Parathyroid adenoma (tissue), 2 donors: Measurements from ENCODE around the gene MUL1.

Experiments used
- H2AFZ ChIP-seq: fragments of 300-600 bp; sonication (generic); one replicate; pipeline ENCODE4 v1.7.0; 2017; ENCODE audit warnings: antibody characterized with exemption, mild to moderate bottlenecking
- H3K27ac ChIP-seq: fragments of 300-600 bp; sonication (generic); one replicate; pipeline ENCODE4 v1.7.0; 2017
- H3K27me3 ChIP-seq: fragments of 300-600 bp; sonication (generic); one replicate; pipeline ENCODE4 v1.7.0; 2017; ENCODE audit warnings: low read length; ENCODE audit not compliant: control insufficient read depth, insufficient read depth
- H3K36me3 ChIP-seq: fragments of 300-600 bp; sonication (generic); one replicate; pipeline ENCODE4 v1.7.0; 2017; ENCODE audit warnings: low read length; ENCODE audit not compliant: control insufficient read depth, insufficient read depth
- H3K4me1 ChIP-seq: fragments of 300-600 bp; sonication (generic); one replicate; pipeline ENCODE4 v1.7.0; 2017; ENCODE audit warnings: control low read depth
- H3K4me2 ChIP-seq: fragments of 300-600 bp; sonication (generic); one replicate; pipeline ENCODE4 v1.7.0; 2017; ENCODE audit warnings: low read length
- H3K4me3 ChIP-seq: fragments of 300-600 bp; sonication (generic); one replicate; pipeline ENCODE4 v1.7.0; 2017; ENCODE audit warnings: low read depth, low read length
- H3K79me2 ChIP-seq: fragments of 300-600 bp; sonication (generic); one replicate; pipeline ENCODE4 v1.7.0; 2017; ENCODE audit warnings: control low read depth
- H3K9ac ChIP-seq: fragments of 300-600 bp; sonication (generic); one replicate; pipeline ENCODE4 v1.7.0; 2017; ENCODE audit warnings: mild to moderate bottlenecking
- H3K9me3 ChIP-seq: fragments of 300-600 bp; sonication (generic); one replicate; pipeline ENCODE4 v1.7.0; 2017; ENCODE audit warnings: low read length; ENCODE audit not compliant: control insufficient read depth
- TF ChIP-seq, protein P1 (sequence below): fragments of 300-600 bp; sonication (generic); IDR thresholded peaks from one replicate; pipeline ENCODE4 v1.7.0; 2017; ENCODE audit warnings: antibody characterized with exemption, mild to moderate bottlenecking
- donor health status: primary hyperparathyroidism.

The MUL1 gene, protein sequence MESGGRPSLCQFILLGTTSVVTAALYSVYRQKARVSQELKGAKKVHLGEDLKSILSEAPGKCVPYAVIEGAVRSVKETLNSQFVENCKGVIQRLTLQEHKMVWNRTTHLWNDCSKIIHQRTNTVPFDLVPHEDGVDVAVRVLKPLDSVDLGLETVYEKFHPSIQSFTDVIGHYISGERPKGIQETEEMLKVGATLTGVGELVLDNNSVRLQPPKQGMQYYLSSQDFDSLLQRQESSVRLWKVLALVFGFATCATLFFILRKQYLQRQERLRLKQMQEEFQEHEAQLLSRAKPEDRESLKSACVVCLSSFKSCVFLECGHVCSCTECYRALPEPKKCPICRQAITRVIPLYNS

DNA sequence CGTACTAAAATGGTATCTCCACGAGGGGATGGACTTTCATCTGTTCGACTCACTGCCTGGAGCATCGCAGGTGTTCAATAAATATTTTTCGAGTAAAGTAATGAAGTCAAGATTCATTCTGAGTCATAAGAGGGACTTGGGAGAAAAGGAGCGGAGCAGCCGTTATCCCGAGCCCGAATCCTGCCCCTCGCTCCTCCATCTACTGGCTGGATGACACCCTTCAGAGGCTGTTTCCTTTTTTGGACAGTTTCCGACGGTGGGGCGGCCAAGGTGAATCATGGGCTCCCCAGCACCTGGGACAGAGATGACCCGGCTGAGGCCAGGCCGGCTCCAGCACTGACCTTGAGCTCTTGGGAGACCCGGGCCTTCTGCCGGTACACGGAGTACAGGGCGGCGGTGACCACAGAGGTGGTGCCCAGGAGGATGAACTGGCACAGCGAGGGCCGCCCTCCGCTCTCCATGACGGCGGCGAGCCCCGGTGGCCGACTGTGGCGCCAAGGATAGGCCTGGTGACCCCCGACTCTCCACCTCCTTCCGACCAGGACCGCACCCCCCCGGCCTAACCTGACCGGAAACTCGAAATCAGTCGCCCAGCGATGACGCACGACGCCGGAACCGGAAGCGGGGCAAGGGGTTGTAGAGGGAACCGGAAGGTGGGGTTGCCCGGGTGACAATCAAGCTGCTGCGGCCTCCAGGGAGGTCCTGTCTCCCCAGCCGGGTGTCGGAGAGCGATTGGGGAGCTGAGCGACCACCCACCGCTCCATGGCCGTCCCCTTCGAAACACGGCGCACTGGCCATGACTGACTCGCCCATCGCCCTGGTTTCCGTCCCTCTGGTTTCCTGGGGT, at the start of gene MUL1:
Gene MUL1, minus strand, starts transcription at position 588 of the 847 bp plus-strand sequence. Its CDS starts 127 bp downstream, at position 461.
- Histone ChIP-seq H2AFZ (peak within 1 kb of the TSS; percentile 93), H3K36me3 (no peaks in the 10 kb centered on the region), H3K4me1 (peaks cover 3% of the 10 kb centered on the region), H3K9me3 (no peaks in the 10 kb centered on the region), H3K27ac (peak within 1 kb of the TSS; percentile 85), H3K4me3 (peak within 1 kb of the TSS; percentile 96), H3K27me3 (no peaks in the 10 kb centered on the region), H3K79me2 (peaks cover 14% of the 10 kb centered on the region), H3K4me2 (peak within 1 kb of the TSS; percentile 97), H3K9ac (peak within 1 kb of the TSS; percentile 76)
- TF ChIP-seq, protein P1, sequence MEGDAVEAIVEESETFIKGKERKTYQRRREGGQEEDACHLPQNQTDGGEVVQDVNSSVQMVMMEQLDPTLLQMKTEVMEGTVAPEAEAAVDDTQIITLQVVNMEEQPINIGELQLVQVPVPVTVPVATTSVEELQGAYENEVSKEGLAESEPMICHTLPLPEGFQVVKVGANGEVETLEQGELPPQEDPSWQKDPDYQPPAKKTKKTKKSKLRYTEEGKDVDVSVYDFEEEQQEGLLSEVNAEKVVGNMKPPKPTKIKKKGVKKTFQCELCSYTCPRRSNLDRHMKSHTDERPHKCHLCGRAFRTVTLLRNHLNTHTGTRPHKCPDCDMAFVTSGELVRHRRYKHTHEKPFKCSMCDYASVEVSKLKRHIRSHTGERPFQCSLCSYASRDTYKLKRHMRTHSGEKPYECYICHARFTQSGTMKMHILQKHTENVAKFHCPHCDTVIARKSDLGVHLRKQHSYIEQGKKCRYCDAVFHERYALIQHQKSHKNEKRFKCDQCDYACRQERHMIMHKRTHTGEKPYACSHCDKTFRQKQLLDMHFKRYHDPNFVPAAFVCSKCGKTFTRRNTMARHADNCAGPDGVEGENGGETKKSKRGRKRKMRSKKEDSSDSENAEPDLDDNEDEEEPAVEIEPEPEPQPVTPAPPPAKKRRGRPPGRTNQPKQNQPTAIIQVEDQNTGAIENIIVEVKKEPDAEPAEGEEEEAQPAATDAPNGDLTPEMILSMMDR: no peak

DNA sequence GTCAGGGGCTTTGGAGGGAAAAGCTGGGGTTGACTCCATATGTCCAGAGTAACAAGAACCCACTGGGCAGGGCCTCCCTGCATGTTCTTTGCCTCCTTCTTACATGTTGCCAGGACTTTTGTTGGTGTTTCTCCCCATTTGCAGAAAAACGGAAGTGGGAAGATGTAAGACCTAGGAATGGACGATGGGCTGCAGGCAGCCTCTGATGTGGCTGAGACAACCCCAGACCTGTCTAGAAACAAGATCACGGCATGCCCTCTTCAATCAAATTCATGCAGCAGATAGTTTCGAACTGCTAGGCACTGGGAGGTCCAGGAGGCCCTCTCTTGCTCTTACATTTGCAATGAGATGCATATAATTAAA, 47.8 kb upstream of the MUL1 start:
- Histone ChIP-seq H3K27ac (no peak overlapping the region), H3K27me3 (no peaks in the 10 kb centered on the region), H3K79me2 (no peaks in the 10 kb centered on the region), H2AFZ (no peak overlapping the region), H3K36me3 (no peaks in the 10 kb centered on the region), H3K4me3 (no peak overlapping the region), H3K9me3 (no peaks in the 10 kb centered on the region), H3K4me1 (peaks cover 2% of the 10 kb centered on the region), H3K9ac (no peak overlapping the region), H3K4me2 (no peak overlapping the region)
- TF ChIP-seq, protein P1: no peak

DNA sequence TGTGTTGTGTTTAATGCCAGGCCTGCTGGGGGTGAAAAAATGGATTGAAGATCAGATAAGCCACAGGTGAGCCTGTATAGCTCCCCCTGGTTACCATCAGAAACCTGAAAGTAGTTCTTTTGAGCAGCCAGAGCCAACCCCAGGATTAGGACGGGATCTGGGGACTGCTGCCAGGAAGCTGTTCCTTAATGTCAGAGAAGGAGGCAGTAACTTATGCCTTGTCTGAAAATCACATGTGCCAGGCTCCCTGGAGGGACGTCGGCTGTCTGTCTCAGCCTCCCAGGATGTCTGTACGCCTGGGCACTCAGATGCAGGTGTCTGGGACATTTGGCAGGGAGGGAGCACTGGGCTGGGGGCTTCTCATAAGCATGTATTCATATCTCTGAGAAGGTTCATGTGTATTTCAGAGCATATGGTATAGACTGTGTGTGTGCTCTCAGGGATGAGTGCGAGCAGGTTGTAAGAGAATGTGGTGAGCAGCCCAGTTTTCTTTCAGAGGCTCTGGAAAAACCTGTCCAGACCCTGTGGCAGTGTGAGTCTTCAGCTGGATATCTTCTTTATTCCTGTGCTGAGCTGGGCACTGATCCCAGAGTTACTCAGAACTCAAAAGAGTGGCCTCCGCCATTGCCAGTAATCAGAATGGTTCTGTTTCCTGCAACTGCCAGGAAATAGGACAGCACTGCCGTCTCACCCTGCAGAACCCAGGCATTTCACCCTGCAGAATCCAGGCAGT, 47.2 kb upstream of the MUL1 start:
- Histone ChIP-seq H3K9ac (no peak overlapping the region), H3K36me3 (no peaks in the 10 kb centered on the region), H3K4me2 (no peak overlapping the region), H3K79me2 (no peaks in the 10 kb centered on the region), H3K4me3 (no peak overlapping the region), H3K27me3 (no peaks in the 10 kb centered on the region), H3K27ac (no peak overlapping the region), H2AFZ (no peak overlapping the region), H3K9me3 (no peaks in the 10 kb centered on the region), H3K4me1 (peaks cover 2% of the 10 kb centered on the region)
- TF ChIP-seq, protein P1: no peak

DNA sequence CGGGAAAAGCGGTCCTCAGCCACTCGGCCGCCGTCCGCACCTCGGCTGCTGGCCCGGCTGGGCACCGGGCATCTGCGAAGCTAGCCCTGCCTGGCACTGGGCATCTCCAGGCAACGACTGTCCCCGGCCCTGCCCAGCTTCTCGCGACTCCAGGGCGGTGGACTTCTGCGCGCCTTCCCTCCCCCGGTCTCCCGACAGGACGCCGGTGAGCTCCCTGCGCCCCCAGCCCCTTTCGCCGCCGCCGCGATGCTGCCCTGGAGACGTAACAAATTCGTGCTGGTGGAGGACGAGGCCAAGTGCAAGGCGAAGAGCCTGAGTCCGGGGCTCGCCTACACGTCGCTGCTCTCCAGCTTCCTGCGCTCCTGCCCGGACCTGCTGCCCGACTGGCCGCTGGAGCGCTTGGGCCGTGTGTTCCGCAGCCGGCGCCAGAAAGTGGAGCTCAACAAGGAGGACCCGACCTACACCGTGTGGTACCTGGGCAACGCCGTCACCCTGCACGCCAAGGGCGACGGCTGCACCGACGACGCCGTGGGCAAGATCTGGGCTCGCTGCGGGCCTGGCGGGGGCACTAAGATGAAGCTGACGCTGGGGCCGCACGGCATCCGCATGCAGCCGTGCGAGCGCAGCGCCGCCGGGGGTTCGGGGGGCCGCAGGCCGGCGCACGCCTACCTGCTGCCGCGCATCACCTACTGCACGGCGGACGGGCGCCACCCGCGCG, 44.9 kb upstream of the MUL1 start:
- Histone ChIP-seq H3K79me2 (no peaks in the 10 kb centered on the region), H3K9ac (no peak overlapping the region), H3K27ac (no peak overlapping the region)

More for the DNA sequence above, 44.9 kb upstream of the MUL1 start:
- peak overlapping the region; percentile 73 for H2AFZ ChIP-seq
- no peaks in the 10 kb centered on the region for H3K36me3 ChIP-seq
- TF ChIP-seq, protein P1: no peak
- peak overlapping the region; percentile 4 for H3K4me3 ChIP-seq
- H3K9me3 ChIP-seq: no peaks in the 10 kb centered on the region
- peak overlapping the region; percentile 42 for H3K4me2 ChIP-seq
- peaks cover 2% of the 10 kb centered on the region for H3K4me1 ChIP-seq
- no peaks in the 10 kb centered on the region for H3K27me3 ChIP-seq
